Prostate gland (tissue), 2 donors: Measurements from ENCODE around the gene CTNNA3. TPM values are rescaled to one million over a fixed set of nuclear protein-coding genes. Genes with fewer than 3 reads are reported as not detected.

Experiments used
- DNase-seq: peaks from one replicate; pipeline ENCODE4 v3.0.0-alpha.2; 2019; ENCODE audit warnings: low spot score
- H3K27ac ChIP-seq, 2 donors: fragments of 200-600 bp; sonication (generic); 2 replicates each; pipeline ENCODE4 v1.5.1; 2017 to 2019
- H3K27me3 ChIP-seq: fragments of 200-600 bp; sonication (generic); replicated peaks from 2 replicates; pipeline ENCODE4 v1.5.1; 2019; ENCODE audit not compliant: insufficient read depth
- H3K36me3 ChIP-seq, 2 donors: fragments of 200-600 bp; sonication (generic); 1 replicate in 1 of 2; 2 replicates in 1 of 2; pipeline versions ENCODE4 v1.5.1 to v1.8.1; 2017 to 2019
- H3K4me1 ChIP-seq: fragments of 200-600 bp; sonication (generic); replicated peaks from 2 replicates; pipeline ENCODE4 v1.5.1; 2019
- H3K4me3 ChIP-seq, 2 donors: fragments of 200-600 bp; sonication (generic); 2 replicates each; pipeline ENCODE4 v1.5.1; 2017 to 2019
- H3K9me3 ChIP-seq: fragments of 200-600 bp; sonication (generic); 2 replicates; pipeline ENCODE4 v1.5.1; 2017
- CTCF ChIP-seq, 4 experiments: fragments of 200-600 bp in 2 of 4; fragments of 450-650 bp in 2 of 4; sonication (generic) in 2 of 4; IDR thresholded peaks; 1 replicate in 3 of 4; 2 replicates in 1 of 4; pipeline ENCODE4 v1.5.1; 2016 to 2019; ENCODE audit warnings: antibody characterized with exemption in 4 of 4, mild to moderate bottlenecking in 2 of 4, moderate library complexity in 2 of 4
- POLR2A ChIP-seq: fragments of 450-650 bp; IDR thresholded peaks from one replicate; pipeline ENCODE4 v1.6.1; 2016; ENCODE audit warnings: antibody characterized with exemption, mild to moderate bottlenecking
- POLR2AphosphoS5 ChIP-seq: sonication (generic); formaldehyde crosslinking; IDR thresholded peaks from one replicate; pipeline ENCODE4 v1.6.1; 2017; ENCODE audit warnings: antibody characterized with exemption
- WGBS: methylation state at CpG from one replicate; pipeline ENCODE4 v1.1.5; 2018; 5-methylcytosine and 5-hydroxymethylcytosine counted together
- intact Hi-C: fragments of 100-400 bp; cut with DNase I; formaldehyde crosslinking; loops from one replicate; pipeline ENCODE4 v1.14.2; 2022
- total RNA-seq, 2 donors: library from RNA; depleted of rRNA; stranded (reverse); fragments of >200 nt; gene quantifications; one replicate each; pipeline ENCODE4 v1.1.0, GENCODE V29; 2016

Gene CTNNA3
- total RNA-seq, 2 donors from 2014 or later = 0.27 to 7.2 TPM

GRCh38 chr10:67612577-67613537 lies 83.1 kb downstream of the CTNNA3 start:
- 70% methylated on average over 10 of the region's 10 CpGs for WGBS
- H3K36me3 ChIP-seq = no peaks in the 10 kb centered on the region
- H3K4me1 ChIP-seq = no peaks in the 10 kb centered on the region
- DNase-seq = no peak
- intact Hi-C loops = no loop called here
- TF ChIP-seq POLR2A = no peak
- no peak for TF ChIP-seq POLR2AphosphoS5
- TF ChIP-seq CTCF (IDR thresholded peaks at IDR 0.05) = no peak
- H3K27ac ChIP-seq = no peak overlapping the region
- H3K4me3 ChIP-seq = no peak overlapping the region
- H3K9me3 ChIP-seq = no peaks in the 10 kb centered on the region
- no peaks in the 10 kb centered on the region for H3K27me3 ChIP-seq

GRCh38 chr10:67612176-67612575 lies 83.8 kb downstream of the CTNNA3 start:
- H3K27me3 ChIP-seq = no peaks in the 10 kb centered on the region
- H3K27ac ChIP-seq = no peak overlapping the region
- H3K36me3 ChIP-seq = no peaks in the 10 kb centered on the region
- no peak for TF ChIP-seq CTCF (IDR thresholded peaks at IDR 0.05)
- TF ChIP-seq POLR2A = no peak
- TF ChIP-seq POLR2AphosphoS5 = no peak
- H3K4me1 ChIP-seq = no peaks in the 10 kb centered on the region
- intact Hi-C loops = no loop called here
- no peak overlapping the region for H3K4me3 ChIP-seq
- DNase-seq = no peak
- no peaks in the 10 kb centered on the region for H3K9me3 ChIP-seq

GRCh38 chr10:67609996-67610793 lies 85.8 kb downstream of the CTNNA3 start:
- DNase-seq = no peak
- H3K36me3 ChIP-seq = no peaks in the 10 kb centered on the region
- no peaks in the 10 kb centered on the region for H3K27me3 ChIP-seq
- 50% methylated on average over 6 of the region's 6 CpGs for WGBS
- TF ChIP-seq CTCF (IDR thresholded peaks at IDR 0.05) (no peak), POLR2A (no peak), POLR2AphosphoS5 (no peak)
- no peaks in the 10 kb centered on the region for H3K9me3 ChIP-seq
- no peak overlapping the region for H3K27ac ChIP-seq
- no peak overlapping the region for H3K4me3 ChIP-seq
- intact Hi-C loops = no loop called here
- no peaks in the 10 kb centered on the region for H3K4me1 ChIP-seq

GRCh38 chr10:67608001-67608400 lies 88.0 kb downstream of the CTNNA3 start:
- 100% methylated on average over 2 of the region's 2 CpGs for WGBS
- no peaks in the 10 kb centered on the region for H3K27me3 ChIP-seq
- intact Hi-C loops = no loop called here
- no peak overlapping the region for H3K27ac ChIP-seq
- no peak for DNase-seq
- H3K4me3 ChIP-seq = no peak overlapping the region
- no peaks in the 10 kb centered on the region for H3K9me3 ChIP-seq
- no peaks in the 10 kb centered on the region for H3K4me1 ChIP-seq
- H3K36me3 ChIP-seq = no peaks in the 10 kb centered on the region
- TF ChIP-seq POLR2A (no peak), POLR2AphosphoS5 (no peak), CTCF (IDR thresholded peaks at IDR 0.05) (no peak)
